Measurements from ENCODE around the gene SEZ6L. TPM values are rescaled to one million over a fixed set of nuclear protein-coding genes. Genes with fewer than 3 reads are reported as not detected.

Gene SEZ6L
- total and polyA plus RNA-seq, 7 donors = 0.49 to 2.1 (median 0.83) TPM; not detected in 2

GRCh38 chr22:26385164-26385563 is 215.9 kb downstream of the SEZ6L start:
- TF ChIP-seq CTCF (IDR thresholded peaks at IDR 0.05) (no peak), EP300 (IDR thresholded peaks at IDR 0.05) (no peak), POLR2AphosphoS5 (IDR thresholded peaks at IDR 0.05) (no peak), POLR2A (IDR thresholded peaks at IDR 0.05) (no peak)
- Histone ChIP-seq H3K27me3 (peaks cover 0 to 55% (median 0%) of the 10 kb centered on the region in 3 donors), H3K9me3 (no peaks in the 10 kb centered on the region), H3K27ac (no peak overlapping the region), H3K4me1 (no peaks in the 10 kb centered on the region), H3K36me3 (no peaks in the 10 kb centered on the region), H3K4me3 (no peak overlapping the region)
- intact Hi-C loops (cut with DNase I) = no loop called here
- 62 to 89% methylated on average over 1 of the region's 1 CpG for WGBS, 2 donors
- DNase-seq = no peak

GRCh38 chr22:26389125-26389524 is 219.9 kb downstream of the SEZ6L start:
- no peak for DNase-seq
- Histone ChIP-seq H3K36me3 (no peaks in the 10 kb centered on the region), H3K27ac (no peak overlapping the region), H3K4me1 (no peaks in the 10 kb centered on the region), H3K4me3 (no peak overlapping the region), H3K27me3 (peaks cover 0 to 24% (median 0%) of the 10 kb centered on the region in 3 donors), H3K9me3 (no peaks in the 10 kb centered on the region)
- intact Hi-C loops (cut with DNase I) = no loop called here
- WGBS, 2 donors = 72 to 90% methylated on average over 3 of the region's 3 CpGs
- TF ChIP-seq POLR2AphosphoS5 (IDR thresholded peaks at IDR 0.05) (no peak), POLR2A (IDR thresholded peaks at IDR 0.05) (no peak), EP300 (IDR thresholded peaks at IDR 0.05) (no peak), CTCF (IDR thresholded peaks at IDR 0.05) (no peak)

GRCh38 chr22:26391091-26391490 is 221.8 kb downstream of the SEZ6L start:
- DNase-seq = no peak
- no peak for TF ChIP-seq CTCF (IDR thresholded peaks at IDR 0.05)
- no peak for TF ChIP-seq EP300 (IDR thresholded peaks at IDR 0.05)
- no peak for TF ChIP-seq POLR2AphosphoS5 (IDR thresholded peaks at IDR 0.05)
- TF ChIP-seq POLR2A (IDR thresholded peaks at IDR 0.05) = no peak
- H3K36me3 ChIP-seq = no peaks in the 10 kb centered on the region
- H3K4me1 ChIP-seq = no peaks in the 10 kb centered on the region
- no peaks in the 10 kb centered on the region for H3K9me3 ChIP-seq
- H3K27ac ChIP-seq = no peak overlapping the region
- 85 to 96% methylated on average over 1 of the region's 1 CpG for WGBS, 2 donors
- H3K27me3 ChIP-seq = peaks cover 0 to 10% (median 0%) of the 10 kb centered on the region in 3 donors
- intact Hi-C loops (cut with DNase I) = no loop called here
- H3K4me3 ChIP-seq = no peak overlapping the region

GRCh38 chr22:26391623-26392022 is 222.4 kb downstream of the SEZ6L start:
- H3K4me3 ChIP-seq = no peak overlapping the region
- H3K36me3 ChIP-seq = no peaks in the 10 kb centered on the region
- H3K9me3 ChIP-seq = no peaks in the 10 kb centered on the region
- TF ChIP-seq CTCF (IDR thresholded peaks at IDR 0.05) (no peak), POLR2A (IDR thresholded peaks at IDR 0.05) (no peak), EP300 (IDR thresholded peaks at IDR 0.05) (no peak), POLR2AphosphoS5 (IDR thresholded peaks at IDR 0.05) (no peak)
- H3K4me1 ChIP-seq = no peaks in the 10 kb centered on the region
- no peak overlapping the region for H3K27ac ChIP-seq
- H3K27me3 ChIP-seq = peaks cover 0 to 7% (median 0%) of the 10 kb centered on the region in 3 donors
- no peak for DNase-seq
- WGBS, 2 donors = 76 to 86% methylated on average over 2 of the region's 2 CpGs
- intact Hi-C loops (cut with DNase I) = no loop called here

- H3K4me3 ChIP-seq = no peak overlapping the region
- intact Hi-C loops (cut with DNase I) = no loop called here
- no peaks in the 10 kb centered on the region for H3K36me3 ChIP-seq
- no peak for DNase-seq
- no peaks in the 10 kb centered on the region for H3K27me3 ChIP-seq
- no peaks in the 10 kb centered on the region for H3K4me1 ChIP-seq
- no peak for TF ChIP-seq EP300 (IDR thresholded peaks at IDR 0.05)
- TF ChIP-seq POLR2AphosphoS5 (IDR thresholded peaks at IDR 0.05) = no peak
- TF ChIP-seq CTCF (IDR thresholded peaks at IDR 0.05) = no peak
- no peak for TF ChIP-seq POLR2A (IDR thresholded peaks at IDR 0.05)
- no peaks in the 10 kb centered on the region for H3K9me3 ChIP-seq
- 48 to 63% methylated on average over 2 of the region's 2 CpGs for WGBS, 2 donors
- H3K27ac ChIP-seq = no peak overlapping the region
Observed at GRCh38 chr22:26393929-26394328, 224.7 kb downstream of the SEZ6L start.
